RWPE1 (cell line): Measurements from ENCODE around the gene PID1.

ENCODE experiments used
- CTCF ChIA-PET: fragments of 350-600 bp; sonication (Branson Sonifier 250); formaldehyde crosslinking; extraction: SDS; loops from one replicate; lab custom pipeline; 2021; lab: Yijun Ruan, JAX
- POLR2A ChIA-PET: fragments of 400-600 bp; formaldehyde crosslinking; extraction: SDS; loops from one replicate; lab custom pipeline; 2020; ENCODE audit warnings: antibody characterized with exemption; ENCODE audit not compliant: low non-redundant PET; lab: Yijun Ruan, JAX
- DNase-seq: peaks from one replicate; pipeline ENCODE4 v3.0.0; 2012; ENCODE audit warnings: low spot score
- H3K27ac ChIP-seq: fragments of 450-650 bp; 2 replicates; pipeline ENCODE4 v1.5.1; 2017
- CTCF ChIP-seq: fragments of 450-650 bp; conservative IDR thresholded peaks from 2 replicates; pipeline ENCODE4 v1.5.1; 2017; ENCODE audit warnings: low read depth, mild to moderate bottlenecking

Gene PID1

GRCh38 chr2:229164545-229165249 is 106.4 kb downstream of the PID1 start:
- ChIA-PET POLR2A (no interaction called here), CTCF (interaction anchor here (0.7 kb wide), 2 partner anchors 10 to 366 kb away, joined by 3 to 4 read pairs; no protein-coding TSS in a partner anchor)
- no peak overlapping the region for H3K27ac ChIP-seq
- no peak for DNase-seq
- no peak for TF ChIP-seq CTCF

- H3K27ac ChIP-seq = no peak overlapping the region
- ChIA-PET CTCF (no interaction called here), POLR2A (no interaction called here)
- TF ChIP-seq CTCF = no peak
- DNase-seq = no peak
Observed at GRCh38 chr2:229163893-229164292, 107.2 kb downstream of the PID1 start.

DNA sequence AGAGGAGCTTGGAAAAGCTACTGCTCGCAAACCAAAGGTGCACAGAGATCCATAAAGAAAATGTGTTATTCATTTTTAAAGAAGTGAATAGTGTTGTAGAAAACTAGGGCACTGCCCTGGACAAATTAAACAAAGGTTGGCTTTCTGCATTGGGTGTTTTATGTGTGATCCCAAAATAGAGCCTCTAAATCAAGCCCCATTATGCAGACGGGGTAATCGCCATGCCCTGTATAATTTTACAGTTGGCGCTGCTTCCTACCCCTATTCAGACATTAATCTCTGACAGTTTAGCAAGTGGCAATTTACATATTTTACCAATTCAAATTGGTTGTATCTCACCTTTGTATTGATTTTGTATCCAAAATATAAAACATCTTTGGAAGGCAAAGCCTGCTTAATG is 109.1 kb downstream of the PID1 start:
- no peak overlapping the region for H3K27ac ChIP-seq
- DNase-seq = no peak
- CTCF ChIA-PET = no interaction called here
- POLR2A ChIA-PET = no interaction called here
- TF ChIP-seq CTCF = no peak

GRCh38 chr2:229160984-229161383 is 110.1 kb downstream of the PID1 start:
- ChIA-PET POLR2A (no interaction called here), CTCF (interaction anchor here (0.5 to 0.7 kb wide), 3 partner anchors 18 to 757 kb away, joined by 3 to 5 read pairs (median 4); no protein-coding TSS in a partner anchor)
- no peak overlapping the region for H3K27ac ChIP-seq
- no peak for TF ChIP-seq CTCF
- no peak for DNase-seq

- POLR2A ChIA-PET = no interaction called here
- DNase-seq = no peak
- TF ChIP-seq CTCF = no peak
- no peak overlapping the region for H3K27ac ChIP-seq
- CTCF ChIA-PET = interaction anchor here (0.5 to 0.6 kb wide), 2 partner anchors 113 to 293 kb away, joined by 3 read pairs; no protein-coding TSS in a partner anchor
Observed at GRCh38 chr2:229160180-229160579, 110.9 kb downstream of the PID1 start.

- POLR2A ChIA-PET = no interaction called here
- CTCF ChIA-PET = no interaction called here
- H3K27ac ChIP-seq = no peak overlapping the region
- TF ChIP-seq CTCF = no peak
- no peak for DNase-seq
Observed at GRCh38 chr2:229159405-229159804, 111.7 kb downstream of the PID1 start.
